ACC112 (cell line): ENCODE measurements around the gene MRPL50.

Source experiments
- H2AFZ ChIP-seq: fragments of 200-600 bp; sonication (generic); one replicate; pipeline ENCODE4 v1.6.0; 2017; ENCODE audit warnings: antibody characterized with exemption, low read length; ENCODE audit not compliant: unreplicated experiment
- H3K27ac ChIP-seq: fragments of 200-600 bp; sonication (generic); 2 replicates; pipeline ENCODE4 v1.5.1; 2014; ENCODE audit warnings: low read depth, mild to moderate bottlenecking, antibody characterized with exemption, low read length, moderate library complexity
- H3K27me3 ChIP-seq: fragments of 200-600 bp; sonication (generic); 2 replicates; pipeline ENCODE4 v1.6.1; 2014; ENCODE audit warnings: mild to moderate bottlenecking, antibody characterized with exemption, low read length, moderate library complexity, mixed read lengths; ENCODE audit not compliant: insufficient read depth
- H3K36me3 ChIP-seq: fragments of 200-600 bp; sonication (generic); 2 replicates; pipeline ENCODE4 v1.6.1; 2016; ENCODE audit warnings: mild to moderate bottlenecking, antibody characterized with exemption, low read length, moderate library complexity, mixed read lengths; ENCODE audit not compliant: insufficient read depth
- H3K4me1 ChIP-seq: fragments of 200-600 bp; sonication (generic); one replicate; pipeline ENCODE4 v1.6.1; 2016; ENCODE audit warnings: low read length, mixed read lengths; ENCODE audit not compliant: insufficient read depth, unreplicated experiment, control insufficient read depth
- H3K4me3 ChIP-seq: fragments of 200-600 bp; sonication (generic); 2 replicates; pipeline ENCODE4 v1.5.1; 2014; ENCODE audit warnings: mild to moderate bottlenecking, low read depth, low read length
- H3K79me2 ChIP-seq: fragments of 200-600 bp; sonication (generic); one replicate; pipeline ENCODE4 v1.6.0; 2016; ENCODE audit warnings: low read length; ENCODE audit not compliant: control insufficient read depth, unreplicated experiment, insufficient read depth

MRPL50 gene

GRCh38 chr9:101380295-101380694 lies 18.1 kb downstream of the MRPL50 start:
- no peak overlapping the region for H2AFZ ChIP-seq
- H3K27ac ChIP-seq = no peak overlapping the region
- no peaks in the 10 kb centered on the region for H3K27me3 ChIP-seq
- H3K79me2 ChIP-seq = no peaks in the 10 kb centered on the region
- H3K4me3 ChIP-seq = no peak overlapping the region
- H3K36me3 ChIP-seq = no peaks in the 10 kb centered on the region; the same call in 1 of the 2 replicates
- H3K4me1 ChIP-seq = peaks cover 3% of the 10 kb centered on the region

GRCh38 chr9:101376111-101376848 lies 22.1 kb downstream of the MRPL50 start:
- Histone ChIP-seq H3K79me2 (no peaks in the 10 kb centered on the region), H3K27ac (0 out of 2 replicates have a peak overlapping the region, but pooled peaks have one; percentile 19), H3K4me3 (no peak overlapping the region), H2AFZ (no peak overlapping the region), H3K4me1 (peaks cover 3% of the 10 kb centered on the region), H3K36me3 (no peaks in the 10 kb centered on the region), H3K27me3 (no peaks in the 10 kb centered on the region)

- H2AFZ ChIP-seq = no peak overlapping the region
- no peak overlapping the region for H3K27ac ChIP-seq
These were observed 22.9 kb downstream of the MRPL50 start for GRCh38 chr9:101375546-101375945.

GRCh38 chr9:101372327-101373118 lies 25.9 kb downstream of the MRPL50 start:
- H2AFZ ChIP-seq = no peak overlapping the region
- no peak overlapping the region for H3K27ac ChIP-seq
- H3K27me3 ChIP-seq = no peaks in the 10 kb centered on the region
- H3K4me1 ChIP-seq = peaks cover 3% of the 10 kb centered on the region
- H3K4me3 ChIP-seq = no peak overlapping the region
- no peaks in the 10 kb centered on the region for H3K36me3 ChIP-seq
- H3K79me2 ChIP-seq = no peaks in the 10 kb centered on the region

More at GRCh38 chr9:101375546-101375945, 22.9 kb downstream of the MRPL50 start:
- no peaks in the 10 kb centered on the region for H3K79me2 ChIP-seq
- no peaks in the 10 kb centered on the region for H3K36me3 ChIP-seq
- no peak overlapping the region for H3K4me3 ChIP-seq
- peaks cover 3% of the 10 kb centered on the region for H3K4me1 ChIP-seq
- no peaks in the 10 kb centered on the region for H3K27me3 ChIP-seq

- Histone ChIP-seq H3K79me2 (no peaks in the 10 kb centered on the region), H2AFZ (no peak overlapping the region), H3K4me3 (no peak overlapping the region), H3K4me1 (peaks cover 3% of the 10 kb centered on the region), H3K36me3 (no peaks in the 10 kb centered on the region), H3K27me3 (no peaks in the 10 kb centered on the region), H3K27ac (no peak overlapping the region)
These were observed 26.6 kb downstream of the MRPL50 start for GRCh38 chr9:101371813-101372212.

GRCh38 chr9:101369884-101370531 lies 28.4 kb downstream of the MRPL50 start:
- no peaks in the 10 kb centered on the region for H3K36me3 ChIP-seq
- H3K27me3 ChIP-seq = no peaks in the 10 kb centered on the region
- no peak overlapping the region for H3K4me3 ChIP-seq
- no peak overlapping the region for H2AFZ ChIP-seq
- no peaks in the 10 kb centered on the region for H3K4me1 ChIP-seq
- no peak overlapping the region for H3K27ac ChIP-seq
- no peaks in the 10 kb centered on the region for H3K79me2 ChIP-seq

GRCh38 chr9:101369286-101369685 lies 29.1 kb downstream of the MRPL50 start:
- no peaks in the 10 kb centered on the region for H3K4me1 ChIP-seq
- H3K4me3 ChIP-seq = no peak overlapping the region
- H3K36me3 ChIP-seq = no peaks in the 10 kb centered on the region
- H2AFZ ChIP-seq = no peak overlapping the region
- H3K27me3 ChIP-seq = no peaks in the 10 kb centered on the region
- H3K79me2 ChIP-seq = no peaks in the 10 kb centered on the region
- no peak overlapping the region for H3K27ac ChIP-seq

- Histone ChIP-seq H2AFZ (no peak overlapping the region), H3K79me2 (no peaks in the 10 kb centered on the region), H3K4me3 (no peak overlapping the region), H3K27me3 (no peaks in the 10 kb centered on the region), H3K4me1 (no peaks in the 10 kb centered on the region), H3K27ac (no peak overlapping the region), H3K36me3 (no peaks in the 10 kb centered on the region)
These were observed 31.1 kb downstream of the MRPL50 start for GRCh38 chr9:101367323-101367722.

GRCh38 chr9:101366038-101366756 lies 32.2 kb downstream of the MRPL50 start:
- H2AFZ ChIP-seq = no peak overlapping the region
- no peak overlapping the region for H3K4me3 ChIP-seq
- H3K36me3 ChIP-seq = no peaks in the 10 kb centered on the region
- no peaks in the 10 kb centered on the region for H3K4me1 ChIP-seq
- H3K27ac ChIP-seq = no peak overlapping the region
- no peaks in the 10 kb centered on the region for H3K27me3 ChIP-seq
- H3K79me2 ChIP-seq = no peaks in the 10 kb centered on the region

GRCh38 chr9:101365181-101365580 lies 33.2 kb downstream of the MRPL50 start:
- H3K36me3 ChIP-seq = no peaks in the 10 kb centered on the region
- no peak overlapping the region for H3K27ac ChIP-seq
- no peaks in the 10 kb centered on the region for H3K79me2 ChIP-seq
- H2AFZ ChIP-seq = no peak overlapping the region
- no peak overlapping the region for H3K4me3 ChIP-seq
- no peaks in the 10 kb centered on the region for H3K4me1 ChIP-seq
- H3K27me3 ChIP-seq = no peaks in the 10 kb centered on the region
